NOMO-1 (cell line): ENCODE measurements around the gene CDC20B.

Experiments
- DNase-seq, 2 experiments: peaks; one replicate each; lab custom pipeline; 2025; ENCODE audit not compliant: unreplicated experiment in 2 of 2; lab: John Stamatoyannopoulos, UW

Gene CDC20B

GRCh38 chr5:55172937-55173686 lies at the start of gene CDC20B:
Gene CDC20B, minus strand, starts transcription at chr5:55173177. Its CDS starts 177 bp downstream, at chr5:55173000.
- DNase-seq = peak; percentile 37 to 58

- peak in 1 of 2 experiments; percentile 32 for DNase-seq
These were observed 49.4 kb upstream of the CDC20B start for GRCh38 chr5:55222092-55222984.

- DNase-seq = no peak
These were observed 47.6 kb upstream of the CDC20B start for GRCh38 chr5:55220433-55221185.

- DNase-seq = no peak
These were observed 46.8 kb upstream of the CDC20B start for GRCh38 chr5:55219770-55220169.

GRCh38 chr5:55218967-55219366 lies 46.0 kb upstream of the CDC20B start:
- DNase-seq = no peak

GRCh38 chr5:55211184-55211874 lies 38.4 kb upstream of the CDC20B start:
- no peak for DNase-seq

- no peak for DNase-seq
These were observed 32.0 kb upstream of the CDC20B start for GRCh38 chr5:55205001-55205400.

GRCh38 chr5:55191165-55191564 lies 18.2 kb upstream of the CDC20B start:
- DNase-seq = no peak

GRCh38 chr5:55188656-55189540 lies 15.9 kb upstream of the CDC20B start:
- no peak for DNase-seq

- no peak for DNase-seq
These were observed 14.4 kb upstream of the CDC20B start for GRCh38 chr5:55187370-55187769.

GRCh38 chr5:55180016-55180415 lies 7.0 kb upstream of the CDC20B start:
- no peak for DNase-seq

GRCh38 chr5:55177078-55177477 lies 4.1 kb upstream of the CDC20B start:
- DNase-seq = peak in 1 of 2 experiments; percentile 43

GRCh38 chr5:55176176-55176818 lies 3.3 kb upstream of the CDC20B start:
- DNase-seq = no peak

GRCh38 chr5:55175781-55176175 lies 2.8 kb upstream of the CDC20B start:
- DNase-seq = no peak

- DNase-seq = no peak
These were observed 782 bp upstream of the CDC20B start for GRCh38 chr5:55173687-55174230.

GRCh38 chr5:55172051-55172899 lies 702 bp downstream of the CDC20B start:
- peak; percentile 61 to 77 for DNase-seq

- no peak for DNase-seq
These were observed 1.5 kb downstream of the CDC20B start for GRCh38 chr5:55171471-55171870.

- DNase-seq = no peak
These were observed 10.3 kb downstream of the CDC20B start for GRCh38 chr5:55162666-55163065.
